Liver (tissue), 9 donors: ENCODE results near the gene MTA2. TPM values are rescaled to one million over a fixed set of nuclear protein-coding genes. Genes with fewer than 3 reads are reported as not detected.

Experiments
- DNase-seq: peaks from one replicate; pipeline ENCODE4 v3.0.0-alpha.2; 2017; ENCODE audit warnings: low spot score
- H3K27ac ChIP-seq, 2 donors: one replicate each; pipeline ENCODE4 v1.7.0; 2013; ENCODE audit warnings: inconsistent platforms in 2 of 2, low read length in 2 of 2, control low read depth in 1 of 2, low read depth in 1 of 2, mild to moderate bottlenecking in 1 of 2
- H3K27me3 ChIP-seq, 4 donors: one replicate each; pipeline versions ENCODE4 v1.6.1 to v1.7.0; 2013; ENCODE audit warnings: low read length in 3 of 4, inconsistent platforms in 1 of 4, mild to moderate bottlenecking in 1 of 4, moderate library complexity in 1 of 4; ENCODE audit not compliant: control insufficient read depth in 4 of 4, insufficient read depth in 4 of 4
- H3K36me3 ChIP-seq, 4 donors: one replicate each; pipeline versions ENCODE4 v1.6.1 to v1.7.0; 2013; ENCODE audit warnings: low read length in 3 of 4, mild to moderate bottlenecking in 3 of 4, low read depth in 1 of 4, moderate library complexity in 1 of 4; ENCODE audit not compliant: control insufficient read depth in 4 of 4, insufficient read depth in 3 of 4
- H3K4me1 ChIP-seq, 4 donors: one replicate each; pipeline versions ENCODE4 v1.6.1 to v1.7.0; 2013; ENCODE audit warnings: low read length in 3 of 4, mild to moderate bottlenecking in 3 of 4, moderate library complexity in 1 of 4; ENCODE audit not compliant: control insufficient read depth in 4 of 4, insufficient read depth in 4 of 4
- H3K4me3 ChIP-seq, 3 donors: one replicate each; pipeline versions ENCODE4 v1.6.1 to v1.7.0; 2013; ENCODE audit warnings: low read length in 3 of 3, control low read depth in 1 of 3, low read depth in 1 of 3, mild to moderate bottlenecking in 1 of 3
- H3K9ac ChIP-seq, 2 donors: one replicate each; pipeline ENCODE4 v1.7.0; 2013; ENCODE audit warnings: low read length in 2 of 2, mild to moderate bottlenecking in 2 of 2, moderate library complexity in 2 of 2, control low read depth in 1 of 2, low read depth in 1 of 2
- H3K9me3 ChIP-seq, 4 donors: one replicate each; pipeline versions ENCODE4 v1.6.1 to v1.7.0; 2013; ENCODE audit warnings: low read length in 3 of 4; ENCODE audit not compliant: control insufficient read depth in 4 of 4
- EGR1 ChIP-seq, 2 donors: IDR thresholded peaks; 2 replicates each; pipeline ENCODE4 v1.6.1; 2016 to 2018; ENCODE audit warnings: antibody characterized with exemption in 2 of 2, low read depth in 2 of 2
- FOXA1 ChIP-seq: IDR thresholded peaks from 2 replicates; pipeline ENCODE4 v1.6.1; 2016; ENCODE audit warnings: antibody characterized with exemption
- GABPA ChIP-seq, 2 donors: IDR thresholded peaks in 1 of 2; conservative IDR thresholded peaks in 1 of 2; 2 replicates each; pipeline ENCODE4 v1.6.1; 2016; ENCODE audit warnings: antibody characterized with exemption in 2 of 2, mild to moderate bottlenecking in 1 of 2, moderate library complexity in 1 of 2
- HNF4A ChIP-seq, 2 donors: conservative IDR thresholded peaks; 2 replicates each; pipeline ENCODE4 v1.6.1; 2016; ENCODE audit warnings: antibody characterized with exemption in 2 of 2, mild to moderate bottlenecking in 2 of 2
- JUND ChIP-seq, 2 donors: IDR thresholded peaks; 2 replicates each; pipeline ENCODE4 v1.6.1; 2016; ENCODE audit warnings: antibody characterized with exemption in 2 of 2
- NR2F2 ChIP-seq: IDR thresholded peaks from 2 replicates; pipeline ENCODE4 v1.6.1; 2016; ENCODE audit warnings: antibody characterized with exemption
- RAD21 ChIP-seq, 2 donors: IDR thresholded peaks; 2 replicates each; pipeline ENCODE4 v1.6.1; 2016; ENCODE audit warnings: antibody characterized with exemption in 2 of 2, mild to moderate bottlenecking in 2 of 2
- RXRA ChIP-seq, 2 donors: IDR thresholded peaks; 2 replicates each; pipeline ENCODE4 v1.6.1; 2017 to 2018; ENCODE audit warnings: antibody characterized with exemption in 2 of 2, mild to moderate bottlenecking in 1 of 2
- SP1 ChIP-seq: IDR thresholded peaks from 2 replicates; pipeline ENCODE4 v1.6.1; 2018; ENCODE audit warnings: antibody characterized with exemption, mild to moderate bottlenecking
- TAF1 ChIP-seq: conservative IDR thresholded peaks from 2 replicates; pipeline ENCODE4 v1.6.1; 2016; ENCODE audit warnings: antibody characterized with exemption, mild to moderate bottlenecking
- YY1 ChIP-seq: IDR thresholded peaks from 2 replicates; pipeline ENCODE4 v1.6.1; 2016; ENCODE audit warnings: antibody characterized with exemption, mild to moderate bottlenecking
- WGBS: extraction: QIAGEN DNeasy Blood & Tissue Kit; methylation state at CpG from one replicate; pipeline ENCODE4 v1.1.7; 2013; 5-methylcytosine and 5-hydroxymethylcytosine counted together
- polyA plus RNA-seq, 2 donors: library from polyadenylated mRNA; stranded (reverse) in 1 of 2; unstranded in 1 of 2; fragments of 200-250 nt in 1 of 2; fragments of >200 nt in 1 of 2; fragmentation: Nextera tagmentation in 1 of 2; extraction: Ambion mirVana in 1 of 2; gene quantifications; one replicate each; pipeline versions ENCODE4 v1.2.1 to v1.2.3, GENCODE V29; 2013 to 2015
- total RNA-seq, 2 donors: library from RNA; depleted of rRNA; stranded (reverse); fragments of >200 nt; gene quantifications; one replicate each; pipeline ENCODE4 v1.2.3, GENCODE V29; 2014
- TF ChIP-seq, protein P1 (sequence below): fragments of 150-350 bp; IDR thresholded peaks from 2 replicates; pipeline ENCODE4 v1.5.1; 2017; ENCODE audit warnings: improper control_type of control experiment, low read depth, low read length; ENCODE audit not compliant: missing input control
- TF ChIP-seq, protein P2 (sequence below): IDR thresholded peaks from 2 replicates; pipeline ENCODE4 v1.6.1; 2016; ENCODE audit warnings: antibody characterized with exemption
- TF ChIP-seq, protein P3 (sequence below): IDR thresholded peaks from 2 replicates; pipeline ENCODE4 v1.6.1; 2016; ENCODE audit warnings: antibody characterized with exemption, mild to moderate bottlenecking
- TF ChIP-seq, protein P4 (sequence below): IDR thresholded peaks from 2 replicates; pipeline ENCODE4 v1.6.1; 2016; ENCODE audit warnings: antibody characterized with exemption
- donor health status: healthy.
- donor health status: healthy.
- donor health status: healthy.
- donor health status: healthy.
- donor health status: healthy.

Gene MTA2
- total and polyA plus RNA-seq, 4 donors, result 4.4 to 55.3 (median 32.3) TPM

- H3K27me3 ChIP-seq, result no peaks in the 10 kb centered on the region
- WGBS, result 93% methylated on average over 8 of the region's 8 CpGs
- no peak overlapping the region for H3K4me3 ChIP-seq
- no peaks in the 10 kb centered on the region for H3K9me3 ChIP-seq
- peaks cover 5 to 26% (median 19%) of the 10 kb centered on the region in 4 donors for H3K4me1 ChIP-seq
- no peak overlapping the region for H3K27ac ChIP-seq
- H3K36me3 ChIP-seq, result peaks cover 18 to 43% (median 38%) of the 10 kb centered on the region in 4 donors
- TF ChIP-seq RAD21 (IDR thresholded peaks at IDR 0.05), result no peak
- no peak for TF ChIP-seq FOXA1
- DNase-seq, result no peak
- H3K9ac ChIP-seq, result no peak overlapping the region
These were observed 6.5 kb downstream of the MTA2 start for GRCh38 chr11:62595124-62595523.

GRCh38 chr11:62593434-62594044 lies 8.1 kb downstream of the MTA2 start:
- H3K9ac ChIP-seq, result no peak overlapping the region
- peaks cover 18 to 43% (median 38%) of the 10 kb centered on the region in 4 donors for H3K36me3 ChIP-seq
- DNase-seq, result peak; percentile 80
- no peak for TF ChIP-seq SP1
- peak; percentile 69 to 79 for TF ChIP-seq RAD21 (IDR thresholded peaks at IDR 0.05)
- TF ChIP-seq, protein P1, sequence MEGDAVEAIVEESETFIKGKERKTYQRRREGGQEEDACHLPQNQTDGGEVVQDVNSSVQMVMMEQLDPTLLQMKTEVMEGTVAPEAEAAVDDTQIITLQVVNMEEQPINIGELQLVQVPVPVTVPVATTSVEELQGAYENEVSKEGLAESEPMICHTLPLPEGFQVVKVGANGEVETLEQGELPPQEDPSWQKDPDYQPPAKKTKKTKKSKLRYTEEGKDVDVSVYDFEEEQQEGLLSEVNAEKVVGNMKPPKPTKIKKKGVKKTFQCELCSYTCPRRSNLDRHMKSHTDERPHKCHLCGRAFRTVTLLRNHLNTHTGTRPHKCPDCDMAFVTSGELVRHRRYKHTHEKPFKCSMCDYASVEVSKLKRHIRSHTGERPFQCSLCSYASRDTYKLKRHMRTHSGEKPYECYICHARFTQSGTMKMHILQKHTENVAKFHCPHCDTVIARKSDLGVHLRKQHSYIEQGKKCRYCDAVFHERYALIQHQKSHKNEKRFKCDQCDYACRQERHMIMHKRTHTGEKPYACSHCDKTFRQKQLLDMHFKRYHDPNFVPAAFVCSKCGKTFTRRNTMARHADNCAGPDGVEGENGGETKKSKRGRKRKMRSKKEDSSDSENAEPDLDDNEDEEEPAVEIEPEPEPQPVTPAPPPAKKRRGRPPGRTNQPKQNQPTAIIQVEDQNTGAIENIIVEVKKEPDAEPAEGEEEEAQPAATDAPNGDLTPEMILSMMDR, result peak; percentile 38
- peak in 1 of 2 donors; percentile 19 for TF ChIP-seq RXRA (IDR thresholded peaks at IDR 0.05)
- H3K27me3 ChIP-seq, result no peaks in the 10 kb centered on the region
- H3K4me3 ChIP-seq, result no peak overlapping the region
- peaks cover 3 to 31% (median 21%) of the 10 kb centered on the region in 4 donors for H3K4me1 ChIP-seq
- H3K27ac ChIP-seq, result no peak overlapping the region
- H3K9me3 ChIP-seq, result no peaks in the 10 kb centered on the region
- 66% methylated on average over 13 of the region's 13 CpGs for WGBS

GRCh38 chr11:62592989-62593421 lies 8.7 kb downstream of the MTA2 start:
- no peak overlapping the region for H3K9ac ChIP-seq
- peak overlapping the region; percentile 92 to 98 for H3K27ac ChIP-seq
- peaks cover 3 to 36% (median 24%) of the 10 kb centered on the region in 4 donors for H3K4me1 ChIP-seq
- peak; percentile 31 for DNase-seq
- no peaks in the 10 kb centered on the region for H3K9me3 ChIP-seq
- H3K4me3 ChIP-seq, result no peak overlapping the region
- H3K36me3 ChIP-seq, result peaks cover 18 to 39% (median 34%) of the 10 kb centered on the region in 4 donors
- H3K27me3 ChIP-seq, result no peaks in the 10 kb centered on the region
- no peak for TF ChIP-seq RAD21 (IDR thresholded peaks at IDR 0.05)
- TF ChIP-seq TAF1, result no peak
- TF ChIP-seq JUND (IDR thresholded peaks at IDR 0.05), result no peak
- TF ChIP-seq, protein P2, sequence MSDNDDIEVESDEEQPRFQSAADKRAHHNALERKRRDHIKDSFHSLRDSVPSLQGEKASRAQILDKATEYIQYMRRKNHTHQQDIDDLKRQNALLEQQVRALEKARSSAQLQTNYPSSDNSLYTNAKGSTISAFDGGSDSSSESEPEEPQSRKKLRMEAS, result no peak
- TF ChIP-seq YY1, result no peak
- TF ChIP-seq NR2F2, result no peak
- no peak for TF ChIP-seq GABPA (IDR thresholded peaks at IDR 0.05 in 1 of 2, conservative IDR thresholded peaks at IDR 0.05 in 1 of 2)
- TF ChIP-seq, protein P3, sequence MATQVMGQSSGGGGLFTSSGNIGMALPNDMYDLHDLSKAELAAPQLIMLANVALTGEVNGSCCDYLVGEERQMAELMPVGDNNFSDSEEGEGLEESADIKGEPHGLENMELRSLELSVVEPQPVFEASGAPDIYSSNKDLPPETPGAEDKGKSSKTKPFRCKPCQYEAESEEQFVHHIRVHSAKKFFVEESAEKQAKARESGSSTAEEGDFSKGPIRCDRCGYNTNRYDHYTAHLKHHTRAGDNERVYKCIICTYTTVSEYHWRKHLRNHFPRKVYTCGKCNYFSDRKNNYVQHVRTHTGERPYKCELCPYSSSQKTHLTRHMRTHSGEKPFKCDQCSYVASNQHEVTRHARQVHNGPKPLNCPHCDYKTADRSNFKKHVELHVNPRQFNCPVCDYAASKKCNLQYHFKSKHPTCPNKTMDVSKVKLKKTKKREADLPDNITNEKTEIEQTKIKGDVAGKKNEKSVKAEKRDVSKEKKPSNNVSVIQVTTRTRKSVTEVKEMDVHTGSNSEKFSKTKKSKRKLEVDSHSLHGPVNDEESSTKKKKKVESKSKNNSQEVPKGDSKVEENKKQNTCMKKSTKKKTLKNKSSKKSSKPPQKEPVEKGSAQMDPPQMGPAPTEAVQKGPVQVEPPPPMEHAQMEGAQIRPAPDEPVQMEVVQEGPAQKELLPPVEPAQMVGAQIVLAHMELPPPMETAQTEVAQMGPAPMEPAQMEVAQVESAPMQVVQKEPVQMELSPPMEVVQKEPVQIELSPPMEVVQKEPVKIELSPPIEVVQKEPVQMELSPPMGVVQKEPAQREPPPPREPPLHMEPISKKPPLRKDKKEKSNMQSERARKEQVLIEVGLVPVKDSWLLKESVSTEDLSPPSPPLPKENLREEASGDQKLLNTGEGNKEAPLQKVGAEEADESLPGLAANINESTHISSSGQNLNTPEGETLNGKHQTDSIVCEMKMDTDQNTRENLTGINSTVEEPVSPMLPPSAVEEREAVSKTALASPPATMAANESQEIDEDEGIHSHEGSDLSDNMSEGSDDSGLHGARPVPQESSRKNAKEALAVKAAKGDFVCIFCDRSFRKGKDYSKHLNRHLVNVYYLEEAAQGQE, result no peak
- no peak for TF ChIP-seq EGR1 (IDR thresholded peaks at IDR 0.05; ENCODE audit: low read depth in 2 of 2)
- no peak for TF ChIP-seq HNF4A (conservative IDR thresholded peaks at IDR 0.05)
- no peak for TF ChIP-seq SP1
- TF ChIP-seq, protein P4, sequence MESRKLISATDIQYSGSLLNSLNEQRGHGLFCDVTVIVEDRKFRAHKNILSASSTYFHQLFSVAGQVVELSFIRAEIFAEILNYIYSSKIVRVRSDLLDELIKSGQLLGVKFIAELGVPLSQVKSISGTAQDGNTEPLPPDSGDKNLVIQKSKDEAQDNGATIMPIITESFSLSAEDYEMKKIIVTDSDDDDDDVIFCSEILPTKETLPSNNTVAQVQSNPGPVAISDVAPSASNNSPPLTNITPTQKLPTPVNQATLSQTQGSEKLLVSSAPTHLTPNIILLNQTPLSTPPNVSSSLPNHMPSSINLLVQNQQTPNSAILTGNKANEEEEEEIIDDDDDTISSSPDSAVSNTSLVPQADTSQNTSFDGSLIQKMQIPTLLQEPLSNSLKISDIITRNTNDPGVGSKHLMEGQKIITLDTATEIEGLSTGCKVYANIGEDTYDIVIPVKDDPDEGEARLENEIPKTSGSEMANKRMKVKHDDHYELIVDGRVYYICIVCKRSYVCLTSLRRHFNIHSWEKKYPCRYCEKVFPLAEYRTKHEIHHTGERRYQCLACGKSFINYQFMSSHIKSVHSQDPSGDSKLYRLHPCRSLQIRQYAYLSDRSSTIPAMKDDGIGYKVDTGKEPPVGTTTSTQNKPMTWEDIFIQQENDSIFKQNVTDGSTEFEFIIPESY, result no peak
- no peak for TF ChIP-seq FOXA1
- 82% methylated on average over 8 of the region's 8 CpGs for WGBS
